SIG-M5 (cell line): Measurements from ENCODE around the gene DENND6A.
"Not testable (repeated sequence)": the region's sequence is repeated elsewhere in the genome, so short reads cannot be mapped to it uniquely, and the experiment has no call there.

Source experiments
- DNase-seq: peaks from one replicate; lab custom pipeline; 2025; lab: John Stamatoyannopoulos, UW

Gene DENND6A

GRCh38 chr3:57694146-57694545, 1.3 kb upstream of the DENND6A start:
- DNase-seq = no peak

DNA sequence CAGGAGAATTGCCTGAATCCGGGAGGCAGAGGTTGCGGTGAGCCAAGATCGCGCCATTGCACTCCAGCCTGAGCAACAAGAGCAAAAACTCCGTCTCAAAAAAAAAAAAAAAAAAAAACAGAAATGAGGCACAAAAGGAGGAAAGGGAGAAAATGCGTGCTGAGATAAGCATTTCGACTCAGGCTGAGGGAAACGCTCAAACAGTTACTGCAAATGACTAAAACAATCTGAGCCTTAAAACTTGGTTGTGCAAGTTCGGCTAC, 813 bp downstream of the DENND6A start:
- DNase-seq = not testable (repeated sequence)

GRCh38 chr3:57691411-57692132, 1.3 kb downstream of the DENND6A start:
- DNase-seq = no peak

GRCh38 chr3:57689367-57690053, 3.4 kb downstream of the DENND6A start:
- DNase-seq = no peak

DNA sequence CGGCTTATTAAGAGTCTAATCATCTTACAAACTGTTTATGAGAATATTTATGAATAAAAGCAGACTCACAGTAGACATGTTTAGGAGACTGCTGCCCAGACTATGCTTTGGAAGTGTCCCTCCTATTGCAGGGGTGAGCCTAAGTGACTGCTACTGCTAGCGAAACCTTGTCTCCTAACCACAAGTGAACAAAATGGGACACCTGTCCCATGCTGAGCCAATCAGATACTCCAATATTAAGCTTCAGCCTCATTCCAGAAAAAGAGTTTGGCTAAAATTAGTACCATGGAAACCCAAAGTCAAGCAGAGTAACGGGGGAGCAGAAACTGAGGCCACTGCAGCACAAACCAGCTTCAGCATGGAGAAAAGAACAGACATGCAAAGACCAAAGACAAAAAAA, 4.6 kb downstream of the DENND6A start:
- DNase-seq = no peak

DNA sequence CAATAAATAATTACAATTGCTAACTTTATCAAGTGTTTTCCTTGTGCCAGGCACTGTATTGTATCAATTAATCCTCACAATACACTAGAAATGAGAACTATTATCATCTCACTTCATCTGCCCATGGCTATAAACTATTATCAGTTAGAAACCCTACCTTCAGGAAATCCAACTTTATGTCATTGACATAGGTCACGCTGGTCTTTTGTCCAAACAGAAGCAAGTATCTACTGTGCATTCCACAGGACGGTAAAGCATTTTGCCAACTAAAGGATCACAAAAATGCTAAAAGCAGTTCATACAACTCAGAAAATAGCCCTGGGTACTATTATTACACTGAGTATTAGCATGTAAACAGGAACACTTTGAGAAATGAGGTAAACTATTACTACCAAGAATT, 9.6 kb downstream of the DENND6A start:
- DNase-seq = no peak

DNA sequence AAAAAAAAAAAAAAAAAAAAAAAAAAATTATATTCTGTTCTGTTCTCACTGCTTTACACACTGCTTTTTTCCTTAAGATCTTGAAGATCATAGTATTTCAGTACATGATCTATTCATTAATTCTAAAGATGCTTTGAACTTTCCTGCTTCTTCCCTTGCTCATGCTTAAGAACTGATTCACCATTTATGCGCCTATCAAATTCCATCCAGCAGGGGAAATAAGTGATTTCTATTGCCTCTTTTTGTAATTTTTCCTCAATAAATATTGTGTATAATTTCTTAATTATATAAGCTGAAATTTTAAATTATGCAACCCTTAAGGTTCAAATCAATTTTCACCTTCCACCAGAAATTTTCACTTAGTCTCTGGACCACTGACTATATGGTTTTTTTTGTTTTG, 10.6 kb downstream of the DENND6A start:
- DNase-seq = no peak

DNA sequence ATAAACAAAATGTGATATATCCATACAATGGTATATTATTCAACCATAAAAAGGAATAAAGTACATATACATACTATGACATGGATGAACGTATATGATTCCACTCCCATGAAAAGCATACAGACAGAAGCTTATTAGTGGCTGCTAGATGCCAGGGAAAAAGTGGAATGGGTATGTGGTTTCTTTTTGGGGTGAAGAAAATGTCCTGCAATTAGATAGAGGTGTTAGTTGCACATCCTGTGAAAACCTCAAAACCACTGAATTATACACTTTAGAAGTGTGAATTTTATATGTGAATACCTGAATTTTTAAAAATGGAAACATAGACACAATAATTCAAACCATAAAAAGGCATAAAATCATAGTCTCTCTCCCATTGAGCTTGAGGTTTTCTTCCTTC, 11.2 kb downstream of the DENND6A start:
- DNase-seq = no peak

DNA sequence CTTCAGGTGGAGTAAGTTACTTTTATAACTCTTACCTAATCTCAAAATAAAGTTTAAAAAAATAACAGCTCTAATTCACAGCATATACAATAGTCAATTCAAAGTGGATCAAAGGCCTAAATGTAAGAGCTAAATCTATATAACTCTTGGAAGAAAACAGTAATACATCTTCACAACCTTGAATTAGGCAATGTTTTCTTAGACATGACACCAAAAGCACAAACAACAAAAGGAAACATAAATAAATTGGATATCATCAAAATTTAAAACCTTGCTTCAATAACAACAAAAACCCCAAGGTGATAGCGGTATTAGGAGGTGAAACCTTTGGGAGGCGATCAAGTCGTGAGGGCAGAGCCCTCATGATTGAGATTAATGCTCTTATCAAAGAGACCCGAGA, 12.8 kb downstream of the DENND6A start:
- no peak for DNase-seq

GRCh38 chr3:57675530-57675929, 17.3 kb downstream of the DENND6A start:
- DNase-seq = no peak

DNA sequence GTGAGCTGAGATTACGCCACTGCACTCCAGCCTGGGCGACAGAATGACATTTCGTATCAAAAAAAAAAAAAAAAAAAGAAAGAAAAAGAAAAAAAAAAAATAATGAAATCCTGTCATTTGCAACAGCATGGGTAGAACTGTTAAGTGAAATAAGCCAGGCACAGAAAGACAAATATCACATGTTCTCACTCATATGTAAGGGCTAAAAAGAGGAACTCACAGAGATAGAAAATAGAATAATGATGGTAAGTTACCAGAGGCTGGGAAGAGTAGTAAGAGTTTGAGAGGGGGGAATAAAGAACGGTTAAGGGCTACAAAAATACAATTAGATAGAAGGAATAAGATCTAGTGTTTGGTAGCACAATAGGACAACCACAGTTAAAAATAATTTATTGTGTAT, 19.7 kb downstream of the DENND6A start:
- no peak for DNase-seq

DNA sequence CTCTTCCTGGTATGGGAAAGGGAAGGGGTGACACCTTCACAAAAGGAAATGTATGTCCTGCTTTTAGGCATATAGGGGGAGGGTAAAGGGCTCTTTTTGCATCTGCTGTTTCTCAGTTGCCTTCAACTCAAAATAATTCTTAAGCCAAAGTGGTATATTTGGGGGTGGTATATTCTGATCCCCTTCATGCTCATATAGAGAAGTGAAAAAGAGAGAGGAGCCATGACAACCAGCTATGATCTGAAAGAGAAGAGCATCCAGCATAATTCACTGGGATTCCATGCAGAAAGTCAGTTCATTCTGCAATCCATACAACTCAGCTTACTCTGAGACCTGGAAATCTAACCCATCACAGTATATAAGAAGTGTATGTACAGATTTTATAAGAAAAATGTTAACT, 22.3 kb downstream of the DENND6A start:
- DNase-seq = no peak

DNA sequence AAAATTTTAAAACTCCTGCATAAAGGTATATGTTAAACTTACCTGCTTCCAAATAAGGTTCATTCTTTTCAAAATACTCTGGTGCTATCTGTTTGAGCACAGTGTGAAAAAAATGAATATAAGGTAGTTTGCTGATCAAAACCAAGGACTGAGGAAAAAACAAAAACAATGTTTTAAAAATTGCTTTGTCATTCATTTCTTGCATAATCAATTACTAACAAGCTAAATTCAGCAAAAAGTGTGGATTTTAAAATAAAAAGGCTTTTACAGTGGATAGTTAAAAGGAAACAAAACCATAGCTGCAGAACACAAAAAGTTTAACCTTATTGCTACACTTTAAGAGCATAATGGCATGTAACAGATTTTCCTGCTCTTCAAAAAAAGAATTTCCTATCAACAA, 31.5 kb downstream of the DENND6A start:
- DNase-seq = no peak

- DNase-seq = no peak
Observed at GRCh38 chr3:57659806-57660439, 33.0 kb downstream of the DENND6A start.

- no peak for DNase-seq
Observed at GRCh38 chr3:57659004-57659673, 33.7 kb downstream of the DENND6A start.

GRCh38 chr3:57658536-57658935, 34.3 kb downstream of the DENND6A start:
- no peak for DNase-seq

GRCh38 chr3:57655727-57656126, 37.1 kb downstream of the DENND6A start:
- DNase-seq = no peak

DNA sequence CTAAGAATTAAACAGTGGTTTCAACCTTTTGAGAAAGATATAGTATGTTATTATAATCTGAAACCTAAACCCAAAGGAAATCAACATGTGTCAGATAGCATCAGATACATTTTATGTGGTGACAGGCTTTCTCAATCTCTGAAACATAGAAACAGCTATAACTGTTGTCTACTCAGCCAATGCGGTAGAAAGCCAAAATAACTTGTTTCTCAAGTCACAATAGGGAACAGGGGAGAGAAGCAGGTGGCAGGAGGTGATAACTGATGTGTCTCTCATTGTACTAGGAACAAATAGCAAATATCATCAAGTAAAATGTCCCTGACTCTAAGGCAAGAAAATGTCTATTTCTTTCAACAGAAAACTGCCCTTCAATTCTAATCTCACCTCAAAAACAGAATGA, 38.6 kb downstream of the DENND6A start:
- no peak for DNase-seq

DNA sequence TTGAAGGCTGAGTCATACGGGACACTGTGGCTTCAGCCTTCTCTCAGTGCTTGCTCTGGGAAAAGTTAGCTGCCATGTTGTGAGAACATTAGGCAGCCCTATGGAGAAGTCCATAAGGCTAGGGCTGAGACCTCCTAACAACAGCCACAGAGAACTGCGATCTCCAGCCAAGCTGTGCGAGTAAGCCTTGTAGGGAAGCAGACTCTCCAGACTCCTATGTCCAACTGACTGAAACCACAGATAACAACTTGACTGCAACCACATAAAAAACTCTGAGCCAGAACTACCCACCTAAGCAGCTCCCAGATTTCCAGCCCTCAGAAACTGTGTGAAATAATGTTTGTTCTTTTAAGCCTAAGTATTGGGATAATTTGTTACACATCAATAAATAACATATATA, 40.7 kb downstream of the DENND6A start:
- no peak for DNase-seq

GRCh38 chr3:57647292-57647940, 45.5 kb downstream of the DENND6A start:
- DNase-seq = no peak

GRCh38 chr3:57646723-57647122, 46.2 kb downstream of the DENND6A start:
- DNase-seq = no peak

GRCh38 chr3:57644740-57645139, 48.1 kb downstream of the DENND6A start:
- DNase-seq = no peak

- no peak for DNase-seq
Observed at GRCh38 chr3:57637391-57637790, 55.5 kb downstream of the DENND6A start.
